H9 (cell line): ENCODE measurements around the gene ARFIP1. TPM values are rescaled to one million over a fixed set of nuclear protein-coding genes. Genes with fewer than 3 reads are reported as not detected.

Source experiments
- DNase-seq: peaks from one replicate; pipeline ENCODE4 v3.0.0-alpha.2; 2017
- H2AFZ ChIP-seq: one replicate; pipeline ENCODE4 v1.6.1; 2013; ENCODE audit warnings: mild to moderate bottlenecking, low read length, control low read depth, moderate library complexity
- H2AK5ac ChIP-seq: 2 replicates; pipeline ENCODE4 v1.6.1; 2013; ENCODE audit warnings: low read length, control low read depth, mixed read lengths; ENCODE audit not compliant: insufficient read length
- H2BK120ac ChIP-seq: one replicate; pipeline ENCODE4 v1.6.1; 2013; ENCODE audit warnings: low read depth, mild to moderate bottlenecking, low read length, control low read depth, inconsistent platforms; ENCODE audit not compliant: poor library complexity, severe bottlenecking
- H2BK12ac ChIP-seq: 2 replicates; pipeline ENCODE4 v1.6.1; 2013; ENCODE audit warnings: low read length, control low read depth, mixed read lengths, low read depth; ENCODE audit not compliant: insufficient read length
- H2BK15ac ChIP-seq: 2 replicates; pipeline ENCODE4 v1.6.1; 2013; ENCODE audit warnings: low read depth, low read length, control low read depth
- H2BK20ac ChIP-seq: one replicate; pipeline ENCODE4 v1.6.1; 2013; ENCODE audit warnings: low read depth, mild to moderate bottlenecking, low read length, control low read depth, inconsistent platforms; ENCODE audit not compliant: poor library complexity, severe bottlenecking
- H2BK5ac ChIP-seq: 2 replicates; pipeline ENCODE4 v1.6.1; 2013; ENCODE audit warnings: low read length, control low read depth, mixed read lengths; ENCODE audit not compliant: insufficient read length
- H3K14ac ChIP-seq: 2 replicates; pipeline ENCODE4 v1.6.1; 2013; ENCODE audit warnings: low read length, control low read depth; ENCODE audit not compliant: insufficient read depth
- H3K18ac ChIP-seq: 2 replicates; pipeline ENCODE4 v1.6.1; 2013; ENCODE audit warnings: low read depth, mild to moderate bottlenecking, mixed read lengths, low read length, control low read depth; ENCODE audit not compliant: insufficient read length
- H3K23ac ChIP-seq: 2 replicates; pipeline ENCODE4 v1.6.1; 2013; ENCODE audit warnings: low read length, control low read depth, mixed read lengths, low read depth; ENCODE audit not compliant: insufficient read length
- H3K23me2 ChIP-seq: 2 replicates; pipeline ENCODE4 v1.6.1; 2013; ENCODE audit warnings: low read depth, mild to moderate bottlenecking, mixed read lengths, low read length, control low read depth; ENCODE audit not compliant: insufficient read length, poor library complexity, severe bottlenecking
- H3K27ac ChIP-seq: 2 replicates; pipeline ENCODE4 v1.5.1; 2013; ENCODE audit warnings: low read length, control low read depth, mixed read lengths, low read depth; ENCODE audit not compliant: insufficient read length
- H3K27me3 ChIP-seq: 2 replicates; pipeline ENCODE4 v1.6.1; 2013; ENCODE audit warnings: low read length, control low read depth, inconsistent platforms; ENCODE audit not compliant: insufficient read depth
- H3K4ac ChIP-seq: 2 replicates; pipeline ENCODE4 v1.6.1; 2013; ENCODE audit warnings: low read depth, mild to moderate bottlenecking, control low read depth, inconsistent platforms, low read length, moderate library complexity
- H3K4me1 ChIP-seq: 2 replicates; pipeline ENCODE4 v1.6.1; 2013; ENCODE audit warnings: low read length, control low read depth, inconsistent platforms; ENCODE audit not compliant: insufficient read depth
- H3K4me2 ChIP-seq: 2 replicates; pipeline ENCODE4 v1.6.1; 2013; ENCODE audit warnings: low read length, control low read depth, mixed read lengths; ENCODE audit not compliant: insufficient read length, insufficient read depth
- H3K56ac ChIP-seq: 2 replicates; pipeline ENCODE4 v1.6.1; 2013; ENCODE audit warnings: low read depth, mild to moderate bottlenecking, mixed read lengths, low read length, control low read depth; ENCODE audit not compliant: insufficient read length
- H3K79me1 ChIP-seq: 2 replicates; pipeline ENCODE4 v1.6.1; 2013; ENCODE audit warnings: low read depth, mild to moderate bottlenecking, moderate library complexity, low read length, control low read depth, inconsistent platforms; ENCODE audit not compliant: insufficient read depth, poor library complexity, severe bottlenecking
- H3K79me2 ChIP-seq: 2 replicates; pipeline ENCODE4 v1.6.1; 2013; ENCODE audit warnings: low read length, control low read depth, inconsistent platforms; ENCODE audit not compliant: insufficient read depth
- H3K9ac ChIP-seq: 2 replicates; pipeline ENCODE4 v1.6.1; 2013; ENCODE audit warnings: low read length, control low read depth, mixed read lengths; ENCODE audit not compliant: insufficient read length; ENCODE audit errors: extremely low read depth
- H3K9me3 ChIP-seq: one replicate; pipeline ENCODE4 v1.6.1; 2013; ENCODE audit warnings: low read depth, low read length, inconsistent platforms; ENCODE audit not compliant: control insufficient read depth
- H3T11ph ChIP-seq: one replicate; pipeline ENCODE4 v1.6.1; 2013; ENCODE audit warnings: mild to moderate bottlenecking, low read length, control low read depth, inconsistent platforms
- H4K20me1 ChIP-seq: one replicate; pipeline ENCODE4 v1.6.1; 2013; ENCODE audit not compliant: control insufficient read depth, insufficient read length, insufficient read depth
- H4K5ac ChIP-seq: 2 replicates; pipeline ENCODE4 v1.6.1; 2013; ENCODE audit warnings: low read depth, mild to moderate bottlenecking, mixed read lengths, low read length, control low read depth; ENCODE audit not compliant: insufficient read length
- H4K8ac ChIP-seq: replicated peaks from 2 replicates; pipeline ENCODE4 v1.6.1; 2013; ENCODE audit warnings: low read length, control low read depth, mixed read lengths, low read depth; ENCODE audit not compliant: insufficient read length
- H4K91ac ChIP-seq: 2 replicates; pipeline ENCODE4 v1.6.1; 2013; ENCODE audit warnings: low read depth, mild to moderate bottlenecking, moderate library complexity, mixed read lengths, low read length, control low read depth; ENCODE audit not compliant: insufficient read length
- H3K27ac Mint-ChIP-seq, 3 experiments: 2 replicates in 2 of 3; 3 replicates in 1 of 3; pipeline ENCODE4 v1.8.0; 2020 to 2021; ENCODE audit warnings: mixed read lengths in 3 of 3, mild to moderate bottlenecking in 1 of 3, moderate library complexity in 1 of 3
- H3K27me3 Mint-ChIP-seq: 2 replicates; pipeline ENCODE4 v1.8.0; 2021; ENCODE audit warnings: low read depth, mild to moderate bottlenecking, moderate library complexity, mixed read lengths
- H3K36me3 Mint-ChIP-seq, 3 experiments: 2 replicates in 2 of 3; 3 replicates in 1 of 3; pipeline ENCODE4 v1.8.0; 2020 to 2021; ENCODE audit warnings: low read depth in 3 of 3, mixed read lengths in 3 of 3; ENCODE audit not compliant: insufficient read depth in 1 of 3
- H3K4me1 Mint-ChIP-seq, 2 experiments: 2 replicates each; pipeline ENCODE4 v1.8.0; 2020; ENCODE audit warnings: mixed read lengths in 2 of 2
- H3K4me3 Mint-ChIP-seq, 2 experiments: 2 replicates in 1 of 2; 3 replicates in 1 of 2; pipeline ENCODE4 v1.8.0; 2020 to 2021; ENCODE audit warnings: mild to moderate bottlenecking in 2 of 2, mixed read lengths in 2 of 2, moderate library complexity in 1 of 2
- H3K9me3 Mint-ChIP-seq, 2 experiments: 2 replicates in 1 of 2; 3 replicates in 1 of 2; pipeline ENCODE4 v1.8.0; 2020; ENCODE audit warnings: mild to moderate bottlenecking in 2 of 2, mixed read lengths in 2 of 2, moderate library complexity in 1 of 2
- CTCF ChIP-seq: fragments of 200-600 bp; sonication (generic); conservative IDR thresholded peaks from 3 replicates; pipeline ENCODE4 v1.8.0; 2021; ENCODE audit warnings: antibody characterized with exemption, mild to moderate bottlenecking
- total RNA-seq: library from RNA; stranded (reverse); gene quantifications from 2 replicates; pipeline ENCODE4 v1.2.1, GENCODE V29; 2021

Gene ARFIP1
- total RNA-seq, 1 experiment from 2014 or later = 30.8 TPM

GRCh38 chr4:152900395-152900794 lies 120.6 kb downstream of the ARFIP1 start:
- peaks cover 4 to 16% (median 8%) of the 10 kb centered on the region in 3 experiments for H3K36me3 Mint-ChIP-seq
- no peaks in the 10 kb centered on the region for H3K9me3 ChIP-seq
- no peaks in the 10 kb centered on the region for H4K20me1 ChIP-seq
- H3K27ac Mint-ChIP-seq = peak overlapping the region in 1 of 3 experiments; percentile 6; a peak in 1 of 7 replicates
- H3K27me3 Mint-ChIP-seq = no peaks in the 10 kb centered on the region
- no peak overlapping the region for H2BK12ac ChIP-seq
- H3K9me3 Mint-ChIP-seq = no peaks in the 10 kb centered on the region
- no peak overlapping the region for H2BK20ac ChIP-seq
- H4K5ac ChIP-seq = no peak overlapping the region
- H3K79me1 ChIP-seq = no peaks in the 10 kb centered on the region
- H3K4me2 ChIP-seq = no peak overlapping the region
- H4K91ac ChIP-seq = no peak overlapping the region
- H3K4me1 ChIP-seq = no peaks in the 10 kb centered on the region; the same call in 1 of the 2 replicates
- H3K4me3 Mint-ChIP-seq = no peak overlapping the region
- H3K4me1 Mint-ChIP-seq = peaks cover 7 to 15% of the 10 kb centered on the region in 2 experiments; a peak in 3 of 4 replicates
- no peak overlapping the region for H4K8ac ChIP-seq
- no peak for TF ChIP-seq CTCF
- H2BK15ac ChIP-seq = no peak overlapping the region
- H3T11ph ChIP-seq = no peak overlapping the region
- H3K56ac ChIP-seq = no peak overlapping the region
- H3K79me2 ChIP-seq = no peaks in the 10 kb centered on the region
- no peak overlapping the region for H3K14ac ChIP-seq
- no peak overlapping the region for H2AFZ ChIP-seq
- no peaks in the 10 kb centered on the region for H3K27me3 ChIP-seq
- no peaks in the 10 kb centered on the region for H3K23me2 ChIP-seq
- no peak overlapping the region for H2AK5ac ChIP-seq
- no peak for DNase-seq
- H2BK120ac ChIP-seq = no peak overlapping the region
- H3K4ac ChIP-seq = no peak overlapping the region
- H3K23ac ChIP-seq = no peak overlapping the region
- H3K9ac ChIP-seq = no peak overlapping the region
- no peak overlapping the region for H3K27ac ChIP-seq
- H2BK5ac ChIP-seq = no peak overlapping the region
- H3K18ac ChIP-seq = no peak overlapping the region
